HepG2 (cell line): ENCODE measurements around the gene PLEKHA6. TPM values are rescaled to one million over a fixed set of nuclear protein-coding genes. Genes with fewer than 3 reads are reported as not detected.

Experiments used
- CC2D1A ChIP-seq: sonication (generic); formaldehyde crosslinking; IDR thresholded peaks from 2 replicates; pipeline ENCODE4 v1.8.1; 2023; ENCODE audit warnings: mild to moderate bottlenecking, missing genetic modification reagents
- MTA1 ChIP-seq: sonication (generic); formaldehyde crosslinking; IDR thresholded peaks from 2 replicates; pipeline ENCODE4 v1.4.0; 2020; ENCODE audit warnings: missing genetic modification reagents, mild to moderate bottlenecking, borderline replicate concordance
- MTA3 ChIP-seq: sonication (generic); formaldehyde crosslinking; IDR thresholded peaks from 2 replicates; pipeline ENCODE4 v1.4.0; 2020; ENCODE audit warnings: missing genetic modification reagents
- SNRNP70 ChIP-seq: fragments of 200-400 bp; formaldehyde crosslinking; IDR thresholded peaks from 2 replicates; pipeline ENCODE4 v1.6.1; 2017; ENCODE audit warnings: mild to moderate bottlenecking, low read depth, low read length, moderate library complexity
- TOPORS ChIP-seq: sonication (generic); formaldehyde crosslinking; IDR thresholded peaks from 2 replicates; pipeline ENCODE4 v1.8.0; 2023; ENCODE audit warnings: mild to moderate bottlenecking, missing genetic modification reagents
- ZNF619 ChIP-seq: sonication (generic); formaldehyde crosslinking; IDR thresholded peaks from 2 replicates; pipeline ENCODE4 v1.4.0; 2020; ENCODE audit warnings: mild to moderate bottlenecking, missing genetic modification reagents
- polyA plus RNA-seq, 8 experiments: library from polyadenylated mRNA; depleted of rRNA in 3 of 8; stranded (reverse) in 7 of 8; unstranded in 1 of 8; fragments of >200 nt; fragmentation: Illumina TruSeq in 4 of 8; extraction: Trizol in 4 of 8; gene quantifications; 2 replicates each; pipeline versions ENCODE4 v1.2.1 to v1.2.3, GENCODE V29; 2011 to 2016; ENCODE audit warnings: low read depth in 4 of 8, missing spikeins in 1 of 8, mixed read lengths in 1 of 8; ENCODE audit not compliant: insufficient read depth in 1 of 8
- total RNA-seq, 5 experiments: library from RNA; depleted of rRNA; stranded (reverse); fragments of >200 nt; fragmentation: Illumina TruSeq; extraction: Trizol; gene quantifications; 2 replicates each; pipeline ENCODE4 v1.2.3, GENCODE V29; 2016; ENCODE audit warnings: low read depth in 1 of 5
- TF ChIP-seq, protein P1 (sequence below): sonication (generic); formaldehyde crosslinking; IDR thresholded peaks from 2 replicates; pipeline ENCODE4 v1.4.0; 2020; ENCODE audit warnings: mild to moderate bottlenecking, missing genetic modification reagents
- TF ChIP-seq, protein P2 (sequence below): sonication (generic); formaldehyde crosslinking; IDR thresholded peaks from one replicate; pipeline ENCODE4 v1.5.1; 2020; ENCODE audit warnings: mild to moderate bottlenecking, missing genetic modification reagents; ENCODE audit errors: not compliant biosample characterization

The PLEKHA6 gene
- total and polyA plus RNA-seq, 2 of the 13 experiments (the other 11 are each of a cell fraction or from before 2014, with no cell fraction given) = 5.3 to 11.4 TPM

DNA sequence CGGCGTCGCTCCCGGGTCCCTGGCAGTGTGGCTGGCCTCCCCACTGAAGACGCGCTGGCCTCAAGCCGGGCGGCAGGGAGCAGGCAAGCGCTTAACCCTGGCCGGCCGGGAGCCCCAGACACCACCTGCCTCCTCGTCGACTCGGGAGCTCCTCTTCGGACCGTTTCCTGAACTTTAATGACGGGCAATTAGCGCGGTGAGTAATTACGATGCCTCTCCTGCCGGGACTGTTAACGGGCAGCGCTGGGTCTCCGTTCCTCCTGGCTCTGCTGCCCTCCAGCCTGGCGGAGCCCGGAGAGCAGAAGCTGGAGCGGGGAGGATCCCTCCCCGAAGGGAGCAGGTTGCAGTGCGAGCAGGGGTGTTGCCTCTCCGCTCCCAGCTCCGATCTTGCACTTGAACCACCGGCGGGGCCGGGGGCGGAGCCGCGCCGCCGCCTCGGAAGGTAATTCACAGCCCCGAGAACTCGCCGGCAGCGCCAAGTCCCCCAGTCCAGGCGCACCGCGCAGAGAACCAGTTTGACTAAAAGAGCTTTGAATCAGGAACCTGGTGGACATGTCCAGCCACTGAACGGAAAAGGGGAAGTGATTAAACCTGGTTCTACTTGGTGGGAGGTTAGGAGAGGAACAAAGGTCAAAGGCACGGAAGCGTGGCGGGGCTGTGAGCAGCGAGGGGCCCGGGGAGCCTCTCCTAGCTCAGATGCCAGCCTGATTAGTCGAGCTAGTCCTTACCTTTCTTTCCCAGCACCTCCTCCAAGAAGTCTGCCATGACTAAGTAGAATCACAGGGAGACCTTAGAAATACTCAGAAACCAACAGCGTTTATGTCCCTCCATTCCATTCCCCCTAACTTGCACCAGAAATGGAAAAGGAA, 18.3 kb upstream of the PLEKHA6 start (continued):
- peak; percentile 43; the same call in 1 of the 2 replicates for TF ChIP-seq MTA1 (CRISPR knock-in tag)
- TF ChIP-seq, protein P1, sequence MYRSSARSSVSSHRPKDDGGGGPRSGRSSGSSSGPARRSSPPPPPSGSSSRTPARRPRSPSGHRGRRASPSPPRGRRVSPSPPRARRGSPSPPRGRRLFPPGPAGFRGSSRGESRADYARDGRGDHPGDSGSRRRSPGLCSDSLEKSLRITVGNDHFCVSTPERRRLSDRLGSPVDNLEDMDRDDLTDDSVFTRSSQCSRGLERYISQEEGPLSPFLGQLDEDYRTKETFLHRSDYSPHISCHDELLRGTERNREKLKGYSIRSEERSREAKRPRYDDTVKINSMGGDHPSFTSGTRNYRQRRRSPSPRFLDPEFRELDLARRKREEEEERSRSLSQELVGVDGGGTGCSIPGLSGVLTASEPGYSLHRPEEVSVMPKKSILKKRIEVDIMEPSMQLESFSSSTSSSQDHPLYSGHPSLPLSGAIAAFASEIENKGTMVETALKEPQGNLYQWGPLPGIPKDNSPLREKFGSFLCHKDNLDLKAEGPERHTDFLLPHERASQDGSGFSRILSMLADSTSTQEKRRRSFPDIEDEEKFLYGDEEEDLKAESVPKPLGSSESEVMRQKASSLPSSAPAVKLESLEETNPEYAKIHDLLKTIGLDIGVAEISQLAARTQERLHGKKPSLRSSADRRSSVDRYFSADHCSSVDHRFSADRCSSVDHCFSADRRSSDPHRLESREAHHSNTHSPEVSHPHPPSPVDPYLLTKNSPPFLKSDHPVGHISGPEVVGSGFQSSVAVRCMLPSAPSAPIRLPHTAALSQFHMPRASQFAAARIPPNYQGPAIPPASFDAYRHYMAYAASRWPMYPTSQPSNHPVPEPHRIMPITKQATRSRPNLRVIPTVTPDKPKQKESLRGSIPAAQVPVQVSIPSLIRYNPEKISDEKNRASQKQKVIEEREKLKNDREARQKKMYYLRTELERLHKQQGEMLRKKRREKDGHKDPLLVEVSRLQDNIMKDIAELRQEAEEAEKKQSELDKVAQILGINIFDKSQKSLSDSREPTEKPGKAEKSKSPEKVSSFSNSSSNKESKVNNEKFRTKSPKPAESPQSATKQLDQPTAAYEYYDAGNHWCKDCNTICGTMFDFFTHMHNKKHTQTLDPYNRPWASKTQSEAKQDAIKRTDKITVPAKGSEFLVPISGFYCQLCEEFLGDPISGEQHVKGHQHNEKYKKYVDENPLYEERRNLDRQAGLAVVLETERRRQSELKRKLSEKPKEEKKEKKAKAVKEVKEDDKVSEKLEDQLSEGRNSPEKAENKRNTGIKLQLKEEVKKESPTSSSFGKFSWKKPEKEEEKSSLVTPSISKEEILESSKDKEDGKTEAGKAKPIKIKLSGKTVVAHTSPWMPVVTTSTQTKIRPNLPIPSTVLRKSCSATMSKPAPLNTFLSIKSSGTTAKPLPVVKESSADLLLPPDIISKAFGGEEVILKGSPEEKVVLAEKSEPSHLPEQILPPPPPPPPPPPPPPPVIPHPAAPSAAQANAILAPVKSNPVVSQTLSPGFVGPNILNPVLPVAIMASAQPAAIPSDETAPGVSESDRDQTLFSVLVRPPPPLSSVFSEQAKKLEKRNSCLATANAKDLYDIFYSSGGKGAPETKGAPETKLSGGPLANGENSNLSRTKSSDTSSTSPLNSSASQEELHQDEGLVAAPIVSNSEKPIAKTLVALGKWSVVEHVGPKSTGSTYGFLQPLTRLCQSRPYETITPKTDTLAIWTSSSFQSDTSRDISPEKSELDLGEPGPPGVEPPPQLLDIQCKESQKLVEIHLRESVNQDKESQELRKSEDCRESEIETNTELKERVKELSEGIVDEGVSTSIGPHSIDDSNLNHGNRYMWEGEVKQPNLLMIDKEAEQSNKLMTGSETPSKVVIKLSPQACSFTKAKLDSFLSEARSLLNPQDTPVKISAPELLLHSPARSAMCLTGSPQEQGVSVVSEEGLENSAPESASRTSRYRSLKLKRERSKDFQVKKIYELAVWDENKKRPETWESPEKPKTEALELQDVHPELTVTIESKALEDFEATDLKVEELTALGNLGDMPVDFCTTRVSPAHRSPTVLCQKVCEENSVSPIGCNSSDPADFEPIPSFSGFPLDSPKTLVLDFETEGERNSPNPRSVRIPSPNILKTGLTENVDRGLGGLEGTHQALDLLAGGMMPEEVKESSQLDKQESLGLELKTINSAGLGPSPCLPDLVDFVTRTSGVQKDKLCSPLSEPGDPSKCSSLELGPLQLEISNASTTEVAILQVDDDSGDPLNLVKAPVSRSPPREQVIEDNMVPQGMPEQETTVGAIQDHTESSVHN (CRISPR knock-in tag) = no peak
- no peak; the same call in 1 of the 2 replicates for TF ChIP-seq TOPORS
- TF ChIP-seq, protein P2, sequence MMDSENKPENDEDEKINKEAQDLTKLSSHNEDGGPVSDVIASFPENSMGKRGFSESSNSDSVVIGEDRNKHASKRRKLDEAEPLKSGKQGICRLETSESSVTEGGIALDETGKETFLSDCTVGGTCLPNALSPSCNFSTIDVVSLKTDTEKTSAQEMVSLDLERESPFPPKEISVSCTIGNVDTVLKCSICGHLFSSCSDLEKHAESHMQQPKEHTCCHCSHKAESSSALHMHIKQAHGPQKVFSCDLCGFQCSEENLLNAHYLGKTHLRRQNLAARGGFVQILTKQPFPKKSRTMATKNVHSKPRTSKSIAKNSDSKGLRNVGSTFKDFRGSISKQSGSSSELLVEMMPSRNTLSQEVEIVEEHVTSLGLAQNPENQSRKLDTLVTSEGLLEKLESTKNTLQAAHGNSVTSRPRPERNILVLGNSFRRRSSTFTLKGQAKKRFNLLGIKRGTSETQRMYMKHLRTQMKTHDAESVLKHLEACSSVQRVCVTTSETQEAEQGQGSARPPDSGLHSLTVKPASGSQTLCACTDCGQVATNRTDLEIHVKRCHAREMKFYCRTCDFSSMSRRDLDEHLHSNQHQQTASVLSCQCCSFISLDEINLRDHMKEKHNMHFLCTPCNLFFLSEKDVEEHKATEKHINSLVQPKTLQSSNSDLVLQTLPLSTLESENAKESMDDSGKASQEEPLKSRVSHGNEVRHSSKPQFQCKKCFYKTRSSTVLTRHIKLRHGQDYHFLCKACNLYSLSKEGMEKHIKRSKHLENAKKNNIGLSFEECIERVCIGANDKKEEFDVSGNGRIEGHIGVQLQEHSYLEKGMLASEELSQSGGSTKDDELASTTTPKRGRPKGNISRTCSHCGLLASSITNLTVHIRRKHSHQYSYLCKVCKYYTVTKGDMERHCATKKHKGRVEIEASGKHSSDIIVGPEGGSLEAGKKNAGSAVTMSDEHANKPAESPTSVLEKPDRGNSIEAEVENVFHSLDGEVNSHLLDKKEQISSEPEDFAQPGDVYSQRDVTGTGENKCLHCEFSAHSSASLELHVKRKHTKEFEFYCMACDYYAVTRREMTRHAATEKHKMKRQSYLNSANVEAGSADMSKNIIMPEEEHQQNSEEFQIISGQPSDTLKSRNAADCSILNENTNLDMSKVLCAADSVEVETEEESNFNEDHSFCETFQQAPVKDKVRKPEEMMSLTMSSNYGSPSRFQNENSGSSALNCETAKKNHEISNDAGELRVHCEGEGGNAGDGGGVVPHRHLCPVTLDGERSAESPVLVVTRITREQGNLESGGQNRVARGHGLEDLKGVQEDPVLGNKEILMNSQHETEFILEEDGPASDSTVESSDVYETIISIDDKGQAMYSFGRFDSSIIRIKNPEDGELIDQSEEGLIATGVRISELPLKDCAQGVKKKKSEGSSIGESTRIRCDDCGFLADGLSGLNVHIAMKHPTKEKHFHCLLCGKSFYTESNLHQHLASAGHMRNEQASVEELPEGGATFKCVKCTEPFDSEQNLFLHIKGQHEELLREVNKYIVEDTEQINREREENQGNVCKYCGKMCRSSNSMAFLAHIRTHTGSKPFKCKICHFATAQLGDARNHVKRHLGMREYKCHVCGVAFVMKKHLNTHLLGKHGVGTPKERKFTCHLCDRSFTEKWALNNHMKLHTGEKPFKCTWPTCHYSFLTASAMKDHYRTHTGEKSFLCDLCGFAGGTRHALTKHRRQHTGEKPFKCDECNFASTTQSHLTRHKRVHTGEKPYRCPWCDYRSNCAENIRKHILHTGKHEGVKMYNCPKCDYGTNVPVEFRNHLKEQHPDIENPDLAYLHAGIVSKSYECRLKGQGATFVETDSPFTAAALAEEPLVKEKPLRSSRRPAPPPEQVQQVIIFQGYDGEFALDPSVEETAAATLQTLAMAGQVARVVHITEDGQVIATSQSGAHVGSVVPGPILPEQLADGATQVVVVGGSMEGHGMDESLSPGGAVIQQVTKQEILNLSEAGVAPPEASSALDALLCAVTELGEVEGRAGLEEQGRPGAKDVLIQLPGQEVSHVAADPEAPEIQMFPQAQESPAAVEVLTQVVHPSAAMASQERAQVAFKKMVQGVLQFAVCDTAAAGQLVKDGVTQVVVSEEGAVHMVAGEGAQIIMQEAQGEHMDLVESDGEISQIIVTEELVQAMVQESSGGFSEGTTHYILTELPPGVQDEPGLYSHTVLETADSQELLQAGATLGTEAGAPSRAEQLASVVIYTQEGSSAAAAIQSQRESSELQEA (CRISPR knock-in tag) = no peak
- TF ChIP-seq CC2D1A (CRISPR knock-in tag) = no peak
- no peak for TF ChIP-seq ZNF619
- TF ChIP-seq MTA3 (CRISPR knock-in tag) = no peak
- no peak for TF ChIP-seq SNRNP70
